ENCODE results near the gene WDR86.

DNA sequence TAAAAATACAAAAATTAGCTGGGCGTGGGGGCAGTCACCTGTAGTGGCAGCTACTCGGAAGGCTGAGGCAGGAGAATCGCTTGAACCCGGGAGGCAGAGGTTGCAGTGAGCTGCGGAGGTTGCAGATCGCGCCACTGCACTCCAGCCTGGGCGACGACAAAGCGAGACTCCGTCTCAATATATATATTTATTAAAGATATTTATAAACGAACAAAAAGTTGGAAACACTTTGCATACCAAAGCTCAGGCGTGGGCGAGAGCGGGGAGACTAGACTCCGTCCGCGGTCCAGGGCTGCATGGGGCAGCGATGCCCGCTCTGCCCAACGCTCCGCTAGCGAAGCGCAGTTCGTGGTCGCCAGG lies 38.0 kb upstream of the WDR86 start:
- TF ChIP-seq, protein P1, sequence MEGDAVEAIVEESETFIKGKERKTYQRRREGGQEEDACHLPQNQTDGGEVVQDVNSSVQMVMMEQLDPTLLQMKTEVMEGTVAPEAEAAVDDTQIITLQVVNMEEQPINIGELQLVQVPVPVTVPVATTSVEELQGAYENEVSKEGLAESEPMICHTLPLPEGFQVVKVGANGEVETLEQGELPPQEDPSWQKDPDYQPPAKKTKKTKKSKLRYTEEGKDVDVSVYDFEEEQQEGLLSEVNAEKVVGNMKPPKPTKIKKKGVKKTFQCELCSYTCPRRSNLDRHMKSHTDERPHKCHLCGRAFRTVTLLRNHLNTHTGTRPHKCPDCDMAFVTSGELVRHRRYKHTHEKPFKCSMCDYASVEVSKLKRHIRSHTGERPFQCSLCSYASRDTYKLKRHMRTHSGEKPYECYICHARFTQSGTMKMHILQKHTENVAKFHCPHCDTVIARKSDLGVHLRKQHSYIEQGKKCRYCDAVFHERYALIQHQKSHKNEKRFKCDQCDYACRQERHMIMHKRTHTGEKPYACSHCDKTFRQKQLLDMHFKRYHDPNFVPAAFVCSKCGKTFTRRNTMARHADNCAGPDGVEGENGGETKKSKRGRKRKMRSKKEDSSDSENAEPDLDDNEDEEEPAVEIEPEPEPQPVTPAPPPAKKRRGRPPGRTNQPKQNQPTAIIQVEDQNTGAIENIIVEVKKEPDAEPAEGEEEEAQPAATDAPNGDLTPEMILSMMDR (conservative IDR thresholded peaks at IDR 0.05; ENCODE audit: low read depth, low read length) = no peak
- no peak for TF ChIP-seq EZH2 (IDR thresholded peaks at IDR 0.05; ENCODE audit: borderline replicate concordance, low read depth, low read length, poor library complexity, severe bottlenecking)

Data from A673 (cell line).